K562 (cell line): ENCODE measurements around the gene PFKL. TPM values are rescaled to one million over a fixed set of nuclear protein-coding genes. Genes with fewer than 3 reads are reported as not detected.

Source experiments
- FOXK1 ChIP-seq: sonication (generic); formaldehyde crosslinking; IDR thresholded peaks from 2 replicates; pipeline ENCODE4 v1.8.0; 2022; ENCODE audit warnings: missing genetic modification reagents, mild to moderate bottlenecking, borderline replicate concordance
- HDAC1 ChIP-seq, 2 experiments: fragments of 450-650 bp; IDR thresholded peaks; 2 replicates each; pipeline ENCODE4 v1.6.1; 2016 to 2017; ENCODE audit warnings: inconsistent platforms in 1 of 2, mild to moderate bottlenecking in 1 of 2, moderate library complexity in 1 of 2
- PCBP1 ChIP-seq: fragments of 200-400 bp; formaldehyde crosslinking; IDR thresholded peaks from 2 replicates; pipeline ENCODE4 v1.6.1; 2018; ENCODE audit warnings: mild to moderate bottlenecking, low read depth, low read length; ENCODE audit not compliant: poor library complexity, severe bottlenecking
- STAT5B ChIP-seq: fragments of 250-450 bp; sonication (Bioruptor Pico); IDR thresholded peaks from 2 replicates; pipeline ENCODE4 v1.8.0; 2021; ENCODE audit warnings: mild to moderate bottlenecking, inconsistent platforms
- ZNF445 ChIP-seq: fragments of 250-450 bp; sonication (Bioruptor Pico); IDR thresholded peaks from 2 replicates; pipeline ENCODE4 v1.4.0; 2020; ENCODE audit warnings: low read depth, mild to moderate bottlenecking, moderate library complexity
- ZNF586 ChIP-seq: fragments of 450-650 bp; formaldehyde crosslinking; conservative IDR thresholded peaks from 2 replicates; pipeline ENCODE4 v1.4.0; 2020; ENCODE audit warnings: mild to moderate bottlenecking, moderate library complexity
- polyA plus RNA-seq, 8 experiments: library from polyadenylated mRNA; depleted of rRNA in 4 of 8; stranded (reverse) in 5 of 8; unstranded in 3 of 8; fragments of >200 nt; fragmentation: Nextera tagmentation in 2 of 8; fragmentation: Illumina TruSeq in 1 of 8; extraction: Ambion mirVana in 2 of 8; extraction: Trizol in 1 of 8; gene quantifications; 2 replicates each; pipeline versions ENCODE4 v1.2.1 to v1.2.3, GENCODE V29; 2011 to 2014; ENCODE audit warnings: inconsistent platforms in 1 of 8, missing spikeins in 1 of 8
- total RNA-seq, 7 experiments: library from RNA; depleted of rRNA in 6 of 7; stranded (reverse); fragments of >200 nt in 6 of 7; fragmentation: Illumina TruSeq in 2 of 7; extraction: Trizol in 2 of 7; gene quantifications; 2 replicates each; pipeline versions ENCODE4 v1.2.1 to v1.2.3, GENCODE V29; 2011 to 2021; ENCODE audit warnings: low replicate concordance in 1 of 7
- TF ChIP-seq, protein P1 (sequence below): fragments of 450-650 bp; IDR thresholded peaks from 2 replicates; pipeline ENCODE4 v1.6.1; 2018; ENCODE audit not compliant: partially characterized antibody
- TF ChIP-seq, protein P2 (sequence below), 2 experiments: fragments of 450-650 bp; formaldehyde crosslinking in 1 of 2; IDR thresholded peaks; 2 replicates each; pipeline versions ENCODE4 v1.4.0 to v1.6.1; 2014 to 2020; ENCODE audit warnings: mild to moderate bottlenecking in 2 of 2, borderline replicate concordance in 1 of 2, low read depth in 1 of 2
- TF ChIP-seq, protein P3 (sequence below): sonication (generic); formaldehyde crosslinking; IDR thresholded peaks from 2 replicates; pipeline ENCODE4 v1.9.0; 2022; ENCODE audit warnings: mild to moderate bottlenecking, missing genetic modification reagents

Gene PFKL
- total and polyA plus RNA-seq, 9 of the 15 experiments (the other 6 are each of a cell fraction or from before 2014, with no cell fraction given), result 1.1 to 124 (median 45.6) TPM

DNA sequence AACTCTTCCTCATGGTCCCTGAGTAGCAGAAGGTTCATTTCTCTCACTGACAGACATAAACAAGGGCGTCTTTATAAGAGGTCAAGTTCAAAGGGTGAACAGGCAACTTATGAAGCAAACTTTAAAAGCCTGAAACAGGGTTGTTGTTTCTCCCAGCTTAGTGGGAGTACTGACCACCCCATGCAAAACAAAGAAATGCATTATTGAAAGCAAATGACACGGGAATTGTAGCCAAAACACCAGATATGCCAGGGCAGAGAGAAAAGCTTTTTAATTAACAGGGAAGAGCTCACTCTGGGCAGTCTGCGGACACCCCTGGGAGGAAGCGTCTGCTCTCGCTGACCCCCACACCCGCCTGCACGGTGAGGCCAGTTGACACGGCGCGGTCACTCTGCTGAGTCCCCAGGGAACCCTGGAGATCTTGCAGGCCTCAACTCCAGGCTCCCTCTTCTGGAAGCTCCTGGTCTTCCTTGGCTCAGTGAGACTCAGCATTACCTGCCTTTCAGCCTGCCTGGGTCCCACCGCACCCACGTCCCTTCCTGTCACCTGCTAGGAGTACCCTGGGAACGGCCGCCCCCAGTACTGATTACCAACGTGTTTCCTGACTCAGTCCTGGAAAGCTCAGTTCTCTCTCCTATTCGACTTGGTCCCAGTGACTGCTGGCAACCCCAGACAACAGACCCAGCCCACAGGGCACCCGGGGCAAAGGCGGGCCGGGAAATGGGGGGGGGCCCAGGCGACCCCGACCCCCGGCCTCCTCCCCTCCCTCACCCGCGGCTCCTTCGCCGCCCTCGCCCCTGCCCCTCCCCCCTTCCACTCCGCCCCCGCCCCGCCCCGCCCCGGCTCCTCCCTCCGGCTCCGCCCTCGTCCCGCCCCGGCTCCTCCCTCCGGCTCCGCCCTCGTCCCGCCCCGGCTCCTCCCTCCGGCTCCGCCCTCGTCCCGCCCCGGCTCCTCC lies 38.4 kb downstream of the PFKL start (continued):
- no peak for TF ChIP-seq PCBP1
- no peak for TF ChIP-seq ZNF586
- TF ChIP-seq ZNF445 (CRISPR knock-in tag), result no peak
- TF ChIP-seq, protein P1, sequence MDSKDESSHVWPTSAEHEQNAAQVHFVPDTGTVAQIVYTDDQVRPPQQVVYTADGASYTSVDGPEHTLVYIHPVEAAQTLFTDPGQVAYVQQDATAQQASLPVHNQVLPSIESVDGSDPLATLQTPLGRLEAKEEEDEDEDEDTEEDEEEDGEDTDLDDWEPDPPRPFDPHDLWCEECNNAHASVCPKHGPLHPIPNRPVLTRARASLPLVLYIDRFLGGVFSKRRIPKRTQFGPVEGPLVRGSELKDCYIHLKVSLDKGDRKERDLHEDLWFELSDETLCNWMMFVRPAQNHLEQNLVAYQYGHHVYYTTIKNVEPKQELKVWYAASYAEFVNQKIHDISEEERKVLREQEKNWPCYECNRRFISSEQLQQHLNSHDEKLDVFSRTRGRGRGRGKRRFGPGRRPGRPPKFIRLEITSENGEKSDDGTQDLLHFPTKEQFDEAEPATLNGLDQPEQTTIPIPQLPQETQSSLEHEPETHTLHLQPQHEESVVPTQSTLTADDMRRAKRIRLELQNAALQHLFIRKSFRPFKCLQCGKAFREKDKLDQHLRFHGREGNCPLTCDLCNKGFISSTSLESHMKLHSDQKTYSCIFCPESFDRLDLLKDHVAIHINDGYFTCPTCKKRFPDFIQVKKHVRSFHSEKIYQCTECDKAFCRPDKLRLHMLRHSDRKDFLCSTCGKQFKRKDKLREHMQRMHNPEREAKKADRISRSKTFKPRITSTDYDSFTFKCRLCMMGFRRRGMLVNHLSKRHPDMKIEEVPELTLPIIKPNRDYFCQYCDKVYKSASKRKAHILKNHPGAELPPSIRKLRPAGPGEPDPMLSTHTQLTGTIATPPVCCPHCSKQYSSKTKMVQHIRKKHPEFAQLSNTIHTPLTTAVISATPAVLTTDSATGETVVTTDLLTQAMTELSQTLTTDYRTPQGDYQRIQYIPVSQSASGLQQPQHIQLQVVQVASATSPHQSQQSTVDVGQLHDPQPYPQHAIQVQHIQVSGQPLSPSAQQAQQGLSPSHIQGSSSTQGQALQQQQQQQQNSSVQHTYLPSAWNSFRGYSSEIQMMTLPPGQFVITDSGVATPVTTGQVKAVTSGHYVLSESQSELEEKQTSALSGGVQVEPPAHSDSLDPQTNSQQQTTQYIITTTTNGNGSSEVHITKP, result no peak
- TF ChIP-seq, protein P2, sequence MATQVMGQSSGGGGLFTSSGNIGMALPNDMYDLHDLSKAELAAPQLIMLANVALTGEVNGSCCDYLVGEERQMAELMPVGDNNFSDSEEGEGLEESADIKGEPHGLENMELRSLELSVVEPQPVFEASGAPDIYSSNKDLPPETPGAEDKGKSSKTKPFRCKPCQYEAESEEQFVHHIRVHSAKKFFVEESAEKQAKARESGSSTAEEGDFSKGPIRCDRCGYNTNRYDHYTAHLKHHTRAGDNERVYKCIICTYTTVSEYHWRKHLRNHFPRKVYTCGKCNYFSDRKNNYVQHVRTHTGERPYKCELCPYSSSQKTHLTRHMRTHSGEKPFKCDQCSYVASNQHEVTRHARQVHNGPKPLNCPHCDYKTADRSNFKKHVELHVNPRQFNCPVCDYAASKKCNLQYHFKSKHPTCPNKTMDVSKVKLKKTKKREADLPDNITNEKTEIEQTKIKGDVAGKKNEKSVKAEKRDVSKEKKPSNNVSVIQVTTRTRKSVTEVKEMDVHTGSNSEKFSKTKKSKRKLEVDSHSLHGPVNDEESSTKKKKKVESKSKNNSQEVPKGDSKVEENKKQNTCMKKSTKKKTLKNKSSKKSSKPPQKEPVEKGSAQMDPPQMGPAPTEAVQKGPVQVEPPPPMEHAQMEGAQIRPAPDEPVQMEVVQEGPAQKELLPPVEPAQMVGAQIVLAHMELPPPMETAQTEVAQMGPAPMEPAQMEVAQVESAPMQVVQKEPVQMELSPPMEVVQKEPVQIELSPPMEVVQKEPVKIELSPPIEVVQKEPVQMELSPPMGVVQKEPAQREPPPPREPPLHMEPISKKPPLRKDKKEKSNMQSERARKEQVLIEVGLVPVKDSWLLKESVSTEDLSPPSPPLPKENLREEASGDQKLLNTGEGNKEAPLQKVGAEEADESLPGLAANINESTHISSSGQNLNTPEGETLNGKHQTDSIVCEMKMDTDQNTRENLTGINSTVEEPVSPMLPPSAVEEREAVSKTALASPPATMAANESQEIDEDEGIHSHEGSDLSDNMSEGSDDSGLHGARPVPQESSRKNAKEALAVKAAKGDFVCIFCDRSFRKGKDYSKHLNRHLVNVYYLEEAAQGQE (IDR thresholded peaks at IDR 0.05; ENCODE audit: borderline replicate concordance), result peak; percentile 4; the same call in 1 of the 2 replicates
- TF ChIP-seq, protein P2 (CRISPR knock-in tag; IDR thresholded peaks at IDR 0.05; ENCODE audit: low read depth), result no peak
- TF ChIP-seq, protein P3, sequence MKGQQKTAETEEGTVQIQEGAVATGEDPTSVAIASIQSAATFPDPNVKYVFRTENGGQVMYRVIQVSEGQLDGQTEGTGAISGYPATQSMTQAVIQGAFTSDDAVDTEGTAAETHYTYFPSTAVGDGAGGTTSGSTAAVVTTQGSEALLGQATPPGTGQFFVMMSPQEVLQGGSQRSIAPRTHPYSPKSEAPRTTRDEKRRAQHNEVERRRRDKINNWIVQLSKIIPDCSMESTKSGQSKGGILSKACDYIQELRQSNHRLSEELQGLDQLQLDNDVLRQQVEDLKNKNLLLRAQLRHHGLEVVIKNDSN (CRISPR knock-in tag), result no peak
- TF ChIP-seq HDAC1 (IDR thresholded peaks at IDR 0.05), result peak in 1 of 2 experiments; percentile 40; a peak in 1 of 4 replicates
- TF ChIP-seq STAT5B (CRISPR knock-in tag), result no peak
- no peak for TF ChIP-seq FOXK1
